ENCODE data around the gene EIF4G3. TPM values are rescaled to one million over a fixed set of nuclear protein-coding genes. Genes with fewer than 3 reads are reported as not detected.
"Not testable (repeated sequence)": the region's sequence is repeated elsewhere in the genome, so short reads cannot be mapped to it uniquely, and the experiment has no call there.

Gene EIF4G3
- total RNA-seq, 1 donor from 2014 or later, result 36.5 TPM

GRCh38 chr1:20871419-20871818 is 305.3 kb downstream of the EIF4G3 start:
- DNase-seq, result no peak

GRCh38 chr1:20870718-20871117 is 306.0 kb downstream of the EIF4G3 start:
- DNase-seq, result no peak

GRCh38 chr1:20868263-20868662 is 308.4 kb downstream of the EIF4G3 start:
- DNase-seq, result no peak

GRCh38 chr1:20867847-20868246 is 308.9 kb downstream of the EIF4G3 start:
- DNase-seq, result no peak

GRCh38 chr1:20867062-20867461 is 309.6 kb downstream of the EIF4G3 start:
- DNase-seq, result no peak

- DNase-seq, result no peak
These were observed 311.7 kb downstream of the EIF4G3 start for GRCh38 chr1:20865001-20865400.

GRCh38 chr1:20854529-20854928 is 322.2 kb downstream of the EIF4G3 start:
- DNase-seq, result no peak

- DNase-seq, result not testable (repeated sequence)
These were observed 324.9 kb downstream of the EIF4G3 start for GRCh38 chr1:20851791-20852190.

GRCh38 chr1:20850021-20850420 is 326.7 kb downstream of the EIF4G3 start:
- no peak for DNase-seq

- DNase-seq, result no peak
These were observed 327.6 kb downstream of the EIF4G3 start for GRCh38 chr1:20849100-20849499.

- DNase-seq, result no peak
These were observed 328.5 kb downstream of the EIF4G3 start for GRCh38 chr1:20848162-20848561.

GRCh38 chr1:20847611-20848080 is 329.1 kb downstream of the EIF4G3 start:
- no peak for DNase-seq

GRCh38 chr1:20846461-20847374 is 330.0 kb downstream of the EIF4G3 start:
- no peak for DNase-seq

- no peak for DNase-seq
These were observed 336.0 kb downstream of the EIF4G3 start for GRCh38 chr1:20840731-20841130.

- no peak for DNase-seq
These were observed 339.0 kb downstream of the EIF4G3 start for GRCh38 chr1:20837554-20838192.

GRCh38 chr1:20836230-20836629 is 340.5 kb downstream of the EIF4G3 start:
- DNase-seq, result no peak

GRCh38 chr1:20834780-20835179 is 341.9 kb downstream of the EIF4G3 start:
- no peak for DNase-seq

- no peak for DNase-seq
These were observed 342.5 kb downstream of the EIF4G3 start for GRCh38 chr1:20834192-20834591.

- no peak for DNase-seq
These were observed 346.3 kb downstream of the EIF4G3 start for GRCh38 chr1:20830378-20830777.

GRCh38 chr1:20829946-20830345 is 346.8 kb downstream of the EIF4G3 start:
- DNase-seq, result no peak

GRCh38 chr1:20829531-20829930 is 347.2 kb downstream of the EIF4G3 start:
- DNase-seq, result no peak

GRCh38 chr1:20823845-20824244 is 352.9 kb downstream of the EIF4G3 start:
- no peak for DNase-seq

GRCh38 chr1:20821466-20821865 is 355.2 kb downstream of the EIF4G3 start:
- DNase-seq, result no peak

- no peak for DNase-seq
These were observed 356.9 kb downstream of the EIF4G3 start for GRCh38 chr1:20819818-20820217.
